Tibial artery (tissue), 4 donors: ENCODE results near the gene VPS18.

Source experiments
- DNase-seq, 2 donors: peaks; one replicate each; pipeline ENCODE4 v3.0.0-alpha.2; 2019
- H3K27ac ChIP-seq, 2 donors: fragments of 200-600 bp; sonication (generic) in 1 of 2; 1 replicate in 1 of 2; 2 replicates in 1 of 2; pipeline ENCODE4 v1.5.1; 2018 to 2019; ENCODE audit warnings: mild to moderate bottlenecking in 1 of 2
- H3K27me3 ChIP-seq, 2 donors: fragments of 200-600 bp; sonication (generic) in 1 of 2; one replicate each; pipeline versions ENCODE4 v1.5.1 to v1.6.0; 2016 to 2019
- H3K36me3 ChIP-seq, 3 donors: fragments of 200-600 bp; sonication (generic) in 2 of 3; one replicate each; pipeline ENCODE4 v1.5.1; 2016 to 2019; ENCODE audit warnings: mild to moderate bottlenecking in 2 of 3
- H3K4me1 ChIP-seq, 4 donors: fragments of 200-600 bp; sonication (generic) in 2 of 4; 1 replicate in 3 of 4; 2 replicates in 1 of 4; pipeline ENCODE4 v1.5.1; 2016 to 2019
- H3K4me3 ChIP-seq, 2 donors: fragments of 200-600 bp; sonication (generic) in 1 of 2; 1 replicate in 1 of 2; 2 replicates in 1 of 2; pipeline ENCODE4 v1.5.1; 2018 to 2019; ENCODE audit warnings: mild to moderate bottlenecking in 2 of 2
- H3K9me3 ChIP-seq, 3 donors: fragments of 200-600 bp; sonication (generic) in 1 of 3; one replicate each; pipeline ENCODE4 v1.5.1; 2016 to 2019
- CTCF ChIP-seq, 2 experiments: fragments of 200-600 bp in 1 of 2; fragments of 450-650 bp in 1 of 2; IDR thresholded peaks; one replicate each; pipeline ENCODE4 v1.5.1; 2017 to 2019; ENCODE audit warnings: antibody characterized with exemption in 2 of 2, mild to moderate bottlenecking in 1 of 2, moderate library complexity in 1 of 2
- intact Hi-C: fragments of 100-400 bp; cut with DNase I; formaldehyde crosslinking; loops from one replicate; pipeline ENCODE4 v1.15.0; 2023; ENCODE audit warnings: low total_unique reads

The VPS18 gene

GRCh38 chr15:40932156-40932555 lies 37.9 kb downstream of the VPS18 start:
- Histone ChIP-seq H3K27ac (no peak overlapping the region), H3K36me3 (no peaks in the 10 kb centered on the region), H3K27me3 (peaks cover 0 to 57% of the 10 kb centered on the region in 2 donors), H3K4me3 (no peak overlapping the region), H3K9me3 (no peaks in the 10 kb centered on the region), H3K4me1 (peaks cover 0 to 49% (median 43%) of the 10 kb centered on the region in 4 donors)
- intact Hi-C loops, result no loop called here
- TF ChIP-seq CTCF (IDR thresholded peaks at IDR 0.05), result no peak
- DNase-seq, result no peak

- no peak for TF ChIP-seq CTCF (IDR thresholded peaks at IDR 0.05)
- no peak for DNase-seq
- Histone ChIP-seq H3K36me3 (no peaks in the 10 kb centered on the region), H3K4me3 (no peak overlapping the region), H3K9me3 (no peaks in the 10 kb centered on the region), H3K27me3 (peaks cover 0 to 50% of the 10 kb centered on the region in 2 donors), H3K27ac (no peak overlapping the region), H3K4me1 (peaks cover 0 to 49% (median 38%) of the 10 kb centered on the region in 4 donors)
- intact Hi-C loops, result no loop called here
These were observed 38.6 kb downstream of the VPS18 start for GRCh38 chr15:40932649-40933516.

GRCh38 chr15:40933517-40933902 lies 39.3 kb downstream of the VPS18 start:
- Histone ChIP-seq H3K27ac (no peak overlapping the region), H3K4me1 (peaks cover 0 to 49% (median 33%) of the 10 kb centered on the region in 4 donors), H3K4me3 (no peak overlapping the region), H3K36me3 (no peaks in the 10 kb centered on the region), H3K9me3 (no peaks in the 10 kb centered on the region), H3K27me3 (peaks cover 0 to 44% of the 10 kb centered on the region in 2 donors)
- no peak for TF ChIP-seq CTCF (IDR thresholded peaks at IDR 0.05)
- no peak for DNase-seq
- intact Hi-C loops, result no loop called here

GRCh38 chr15:40934457-40934856 lies 40.2 kb downstream of the VPS18 start:
- Histone ChIP-seq H3K27me3 (peaks cover 0 to 34% of the 10 kb centered on the region in 2 donors), H3K27ac (no peak overlapping the region), H3K4me1 (peaks cover 0 to 41% (median 25%) of the 10 kb centered on the region in 4 donors), H3K9me3 (no peaks in the 10 kb centered on the region), H3K36me3 (no peaks in the 10 kb centered on the region), H3K4me3 (no peak overlapping the region)
- intact Hi-C loops, result no loop called here
- DNase-seq, result no peak
- no peak for TF ChIP-seq CTCF (IDR thresholded peaks at IDR 0.05)

- no peaks in the 10 kb centered on the region for H3K9me3 ChIP-seq
- DNase-seq, result no peak
- H3K36me3 ChIP-seq, result no peaks in the 10 kb centered on the region
- H3K27me3 ChIP-seq, result peaks cover 0 to 16% of the 10 kb centered on the region in 2 donors
- H3K4me1 ChIP-seq, result peaks cover 0 to 36% (median 18%) of the 10 kb centered on the region in 4 donors
- intact Hi-C loops, result no loop called here
- no peak overlapping the region for H3K27ac ChIP-seq
- no peak overlapping the region for H3K4me3 ChIP-seq
- TF ChIP-seq CTCF (IDR thresholded peaks at IDR 0.05), result no peak
These were observed 42.0 kb downstream of the VPS18 start for GRCh38 chr15:40936234-40936708.
